ENCODE data around the gene GCK.
"Not testable (repeated sequence)": the region's sequence is repeated elsewhere in the genome, so short reads cannot be mapped to it uniquely, and the experiment has no call there.

The GCK gene

GRCh38 chr7:44138698-44139097 lies 50.5 kb downstream of the GCK start:
- no peak for DNase-seq

DNA sequence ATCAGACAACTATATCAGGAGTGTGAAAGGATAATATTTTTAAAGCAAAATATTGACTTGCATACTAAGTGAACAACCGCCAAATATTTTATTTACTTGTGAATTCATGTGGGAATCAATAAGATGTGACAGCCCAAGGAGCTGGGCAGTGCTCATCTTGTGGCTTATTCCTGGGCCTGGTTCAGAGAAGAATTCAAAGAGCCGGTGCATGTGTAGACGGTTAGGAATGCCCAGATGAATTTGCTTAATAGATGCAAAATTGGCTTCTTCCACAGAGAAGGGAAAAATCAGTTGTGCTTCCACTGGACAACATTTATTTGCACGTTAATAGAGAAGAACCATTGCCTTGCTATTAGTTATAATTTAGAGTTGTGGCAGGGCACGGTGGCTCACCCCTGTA lies 52.5 kb downstream of the GCK start:
- no peak for DNase-seq

GRCh38 chr7:44134943-44135628 lies 54.2 kb downstream of the GCK start:
- DNase-seq = no peak

DNA sequence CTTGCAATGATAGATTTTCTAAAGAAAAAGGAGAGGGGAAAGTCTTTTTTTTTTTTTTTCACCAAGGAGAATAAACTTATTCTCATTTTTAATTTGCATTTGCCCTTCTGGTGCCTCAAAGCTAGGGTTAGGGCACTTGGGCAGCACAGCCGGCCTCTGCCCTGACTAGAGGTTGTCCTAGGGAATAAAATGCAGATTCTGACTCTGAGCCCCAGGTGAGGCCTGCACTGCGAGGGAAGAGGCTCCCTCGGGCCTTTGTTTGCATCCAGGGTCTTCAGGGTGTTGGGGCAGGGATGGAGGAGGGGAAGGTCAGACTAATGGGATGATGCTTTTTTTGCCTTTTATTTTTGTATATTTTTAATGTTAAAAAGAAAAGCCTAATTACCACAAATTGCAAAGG lies 55.9 kb downstream of the GCK start:
- no peak for DNase-seq

DNA sequence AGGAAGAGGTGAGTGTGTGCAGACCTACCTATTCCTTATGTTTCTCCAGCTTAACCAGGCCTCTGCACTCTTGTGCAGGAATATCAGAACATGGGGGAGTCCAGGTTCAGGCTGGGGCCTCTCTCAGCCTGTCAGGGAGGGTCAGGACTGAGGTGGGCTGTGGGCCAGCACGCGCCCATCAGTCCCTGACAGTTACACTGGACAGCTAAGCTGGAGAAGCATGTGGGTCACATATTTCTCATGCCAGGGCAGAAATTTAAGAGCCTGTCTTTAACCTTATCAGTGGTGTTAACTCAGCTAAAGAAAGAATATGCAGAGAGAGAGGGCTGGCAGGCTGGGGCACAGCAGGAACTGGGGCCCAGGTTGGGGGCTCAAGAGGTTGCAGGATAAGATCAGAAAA lies 57.2 kb downstream of the GCK start:
- DNase-seq = no peak

GRCh38 chr7:44131173-44132029 lies 57.8 kb downstream of the GCK start:
- DNase-seq = no peak

DNA sequence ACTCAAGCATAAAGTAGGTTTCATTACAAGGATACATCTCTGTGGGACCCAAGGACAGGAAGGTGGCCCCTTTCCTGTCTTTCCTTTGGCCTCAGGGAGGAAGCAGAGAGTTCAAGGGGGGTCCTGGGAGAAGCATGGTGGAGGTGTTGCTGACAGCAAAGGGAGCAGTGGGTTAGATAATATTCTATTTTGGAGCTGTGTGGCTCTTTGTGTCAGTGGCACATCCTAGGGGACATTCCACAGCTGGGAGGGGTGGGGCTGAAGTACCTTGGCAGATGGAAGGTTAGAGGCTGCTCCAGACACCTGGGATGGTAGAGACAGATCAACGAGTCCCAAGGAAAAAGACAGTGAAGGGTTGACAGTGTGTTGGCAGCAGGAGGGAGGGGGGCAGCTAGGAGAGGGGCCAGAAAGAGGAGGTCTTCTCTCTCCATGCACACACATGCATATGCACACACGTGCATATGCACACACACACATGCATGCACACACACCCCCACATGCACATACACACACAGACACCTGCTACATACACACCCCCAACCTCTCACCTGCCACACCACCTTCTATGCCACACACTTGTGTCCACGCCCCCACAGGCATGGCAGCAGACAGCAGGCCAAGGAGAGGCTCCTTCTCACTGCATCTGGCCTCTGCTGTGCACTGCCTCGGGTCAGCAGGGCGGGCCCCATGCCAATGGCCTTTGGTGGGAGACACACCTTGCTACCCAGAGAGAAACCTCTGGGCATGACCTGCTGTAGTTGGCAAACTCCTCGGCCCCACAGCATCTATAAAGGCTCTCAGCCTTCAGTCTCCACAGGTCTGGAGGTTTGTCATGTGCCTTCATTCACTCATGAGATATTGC lies 60.3 kb downstream of the GCK start:
- DNase-seq = no peak

- DNase-seq = no peak
These were observed 62.1 kb downstream of the GCK start for GRCh38 chr7:44127161-44127560.

DNA sequence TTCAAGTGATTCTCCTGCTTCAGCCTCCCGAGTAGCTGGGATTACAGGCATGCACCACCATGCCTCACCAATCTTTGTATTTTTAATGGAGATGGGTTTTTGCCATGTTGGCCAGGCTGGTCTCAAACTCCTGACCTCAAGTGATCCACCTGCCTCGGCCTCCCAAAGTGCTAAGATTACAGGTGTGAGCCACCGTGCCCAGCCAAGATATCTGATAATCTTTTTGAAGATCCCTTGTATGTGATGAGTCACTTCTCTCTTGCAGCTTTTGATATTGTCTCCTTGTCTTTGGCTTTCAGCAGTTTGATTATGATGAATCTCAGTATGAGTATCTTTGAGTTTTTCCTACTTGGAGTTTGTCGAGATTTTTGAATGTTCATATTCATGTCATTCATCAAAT lies 62.7 kb downstream of the GCK start:
- not testable (repeated sequence) for DNase-seq

DNA sequence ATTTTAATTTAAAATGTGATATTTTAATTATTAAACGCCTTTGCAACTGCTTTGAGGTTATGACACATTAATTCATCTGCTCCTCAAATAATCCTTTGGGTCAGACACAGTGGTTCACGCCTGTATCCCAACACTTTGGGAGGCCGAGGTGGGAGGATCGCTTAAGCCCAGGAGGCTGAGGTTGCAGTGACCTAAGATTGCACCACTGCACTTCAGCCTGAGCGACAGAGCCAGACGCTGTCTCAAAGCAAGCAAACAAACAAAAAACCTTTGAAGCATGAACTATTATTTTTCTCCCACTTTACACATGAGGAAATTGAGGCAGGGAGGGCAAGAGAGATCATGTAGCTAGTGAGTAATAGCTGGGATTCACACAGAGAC lies 64.4 kb downstream of the GCK start:
- no peak for DNase-seq

GRCh38 chr7:44123190-44124003 lies 65.8 kb downstream of the GCK start, which contains the start of gene POLD2:
Gene POLD2, minus strand, starts transcription at chr7:44123548. Its CDS starts 1,495 bp downstream, at chr7:44122053.
- peak; percentile 99 for DNase-seq

GRCh38 chr7:44122529-44122928 lies 66.7 kb downstream of the GCK start:
- no peak for DNase-seq

- DNase-seq = no peak
These were observed 67.3 kb downstream of the GCK start for GRCh38 chr7:44121761-44122420.

- no peak for DNase-seq
These were observed 68.8 kb downstream of the GCK start for GRCh38 chr7:44120395-44120794.

- no peak for DNase-seq
These were observed 69.3 kb downstream of the GCK start for GRCh38 chr7:44119829-44120380.

- DNase-seq = no peak
These were observed 71.3 kb downstream of the GCK start for GRCh38 chr7:44117801-44118429.

GRCh38 chr7:44116789-44117666 lies 72.2 kb downstream of the GCK start:
- no peak for DNase-seq

- no peak for DNase-seq
These were observed 73.0 kb downstream of the GCK start for GRCh38 chr7:44116087-44116788.

DNA sequence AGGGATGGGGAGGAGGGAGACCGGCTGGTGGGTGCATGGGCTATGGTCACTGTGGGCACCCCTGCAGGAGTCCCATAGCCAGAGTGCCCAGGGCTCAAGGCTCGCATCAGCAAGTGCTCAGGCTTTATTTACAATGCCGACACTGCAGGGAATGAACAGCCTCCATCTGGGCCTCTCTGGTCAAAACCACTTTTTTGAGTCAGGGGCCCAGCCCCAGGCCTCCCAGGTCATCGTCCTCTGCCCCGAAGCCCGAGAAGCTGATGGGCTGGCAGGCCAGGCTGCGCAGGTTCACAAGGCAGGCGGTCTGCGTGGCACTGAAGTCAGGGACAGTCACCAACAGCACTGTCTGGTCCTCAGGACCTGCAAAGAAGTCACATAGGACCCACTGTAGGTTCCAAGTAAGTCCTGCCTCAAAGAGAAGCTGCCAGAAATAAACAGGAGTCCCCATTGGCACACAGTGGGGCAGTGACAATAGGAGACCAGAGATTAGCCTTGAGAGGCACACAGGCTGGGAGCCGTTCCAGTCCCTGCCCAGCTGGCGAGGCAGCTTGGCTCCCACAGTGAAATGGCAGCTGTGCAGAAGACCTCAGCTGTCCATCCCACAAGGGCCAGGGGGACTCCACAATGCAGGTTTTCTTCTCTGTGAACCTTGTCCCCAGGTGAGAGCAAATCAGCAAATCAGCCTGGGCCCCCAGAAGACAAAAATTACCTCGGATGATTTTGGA lies 74.5 kb downstream of the GCK start:
- DNase-seq = no peak
